ENCODE results near the gene KCTD13.
A peak's percentile ranks its signal among the peaks of the same experiment; 100 is the strongest.
"Not testable (repeated sequence)": the region's sequence is repeated elsewhere in the genome, so short reads cannot be mapped to it uniquely, and the experiment has no call there.

The KCTD13 gene

GRCh38 chr16:29906520-29907244, 19.3 kb downstream of the KCTD13 start:
- no peak for DNase-seq

DNA sequence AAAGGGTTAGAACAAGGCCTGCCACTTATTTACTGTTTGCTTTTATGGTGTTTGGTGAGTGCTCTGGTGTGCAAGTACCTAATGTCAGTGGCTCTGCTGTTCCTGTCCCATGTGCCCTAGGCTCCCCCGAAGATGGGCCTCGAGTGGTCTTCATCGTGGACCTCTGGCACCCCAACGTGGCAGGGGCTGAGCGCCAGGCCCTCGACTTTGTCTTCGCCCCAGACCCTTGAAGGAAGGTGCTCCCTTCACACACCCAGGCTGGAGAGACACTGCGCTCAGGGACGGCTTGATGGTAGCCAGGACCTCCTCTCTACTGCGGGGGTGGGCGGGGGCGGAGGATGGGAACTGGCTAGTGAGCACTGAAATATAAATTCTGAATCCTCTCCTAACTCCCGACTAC, 20.4 kb downstream of the KCTD13 start:
- no peak for DNase-seq

- no peak for DNase-seq
Measured at GRCh38 chr16:29904947-29905346, 21.1 kb downstream of the KCTD13 start.

DNA sequence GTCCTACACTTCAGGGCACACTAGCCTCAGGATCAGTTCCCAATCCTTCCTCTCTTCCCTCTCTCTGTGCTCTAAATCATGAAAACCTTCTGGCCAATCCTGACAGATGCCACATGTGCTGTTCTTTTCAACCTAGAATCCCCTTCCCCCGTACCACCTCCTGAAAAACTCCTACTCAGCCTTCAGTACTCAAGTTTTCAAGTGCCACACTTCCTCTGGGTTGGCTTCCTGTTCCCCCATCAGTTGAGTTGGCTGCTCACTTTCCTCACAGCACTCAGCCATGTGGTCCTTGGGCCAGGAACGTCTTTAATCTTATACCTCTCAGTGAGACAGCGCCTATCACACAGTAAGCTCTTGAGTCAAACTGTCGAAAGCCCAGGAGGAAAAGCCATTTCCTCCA, 22.4 kb downstream of the KCTD13 start:
- no peak for DNase-seq

GRCh38 chr16:29901607-29901945, 24.4 kb downstream of the KCTD13 start:
- no peak for DNase-seq

- DNase-seq, result no peak
Measured at GRCh38 chr16:29900888-29901606, 25.0 kb downstream of the KCTD13 start.

GRCh38 chr16:29900102-29900887, 25.7 kb downstream of the KCTD13 start, which contains the start of gene ASPHD1:
Gene ASPHD1, plus strand, starts transcription at chr16:29900488. Its CDS starts 484 bp downstream, at chr16:29900972.
- peak; percentile 41 for DNase-seq

DNA sequence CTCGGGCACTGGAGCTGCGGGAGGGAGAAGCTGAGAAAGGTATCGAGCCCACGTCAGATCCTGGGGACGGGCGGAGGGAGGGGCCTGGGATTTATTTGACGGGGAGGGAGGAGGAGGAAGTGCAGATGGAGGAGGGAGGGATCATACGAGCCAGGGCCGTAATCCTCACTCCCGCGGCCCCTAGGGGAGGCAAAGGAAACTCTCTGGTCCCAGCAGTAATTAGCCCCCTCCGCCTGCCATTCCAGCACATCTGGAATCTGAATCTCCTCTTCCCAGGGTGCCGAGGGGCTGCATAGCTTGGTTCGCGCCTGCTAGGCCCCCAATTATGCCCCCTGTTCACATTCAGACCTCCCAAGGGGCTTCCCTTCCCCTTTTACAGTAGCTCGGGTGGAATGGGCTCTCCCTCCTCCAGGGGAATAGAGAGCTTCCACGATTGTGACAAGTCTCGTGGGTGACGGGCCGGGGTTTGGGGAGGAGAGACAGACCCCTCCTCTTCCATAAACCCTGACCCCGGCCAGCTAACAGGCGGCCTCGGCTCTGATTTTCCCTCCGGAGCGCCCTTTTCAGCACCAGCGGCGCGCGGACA, 26.4 kb downstream of the KCTD13 start, which contains the start of gene SEZ6L2:
Gene SEZ6L2 (minus strand): TSS at position 35 of the 586 bp plus-strand sequence. CDS start 531 bp downstream, outside the sequence.
- peak; percentile 90 for DNase-seq

DNA sequence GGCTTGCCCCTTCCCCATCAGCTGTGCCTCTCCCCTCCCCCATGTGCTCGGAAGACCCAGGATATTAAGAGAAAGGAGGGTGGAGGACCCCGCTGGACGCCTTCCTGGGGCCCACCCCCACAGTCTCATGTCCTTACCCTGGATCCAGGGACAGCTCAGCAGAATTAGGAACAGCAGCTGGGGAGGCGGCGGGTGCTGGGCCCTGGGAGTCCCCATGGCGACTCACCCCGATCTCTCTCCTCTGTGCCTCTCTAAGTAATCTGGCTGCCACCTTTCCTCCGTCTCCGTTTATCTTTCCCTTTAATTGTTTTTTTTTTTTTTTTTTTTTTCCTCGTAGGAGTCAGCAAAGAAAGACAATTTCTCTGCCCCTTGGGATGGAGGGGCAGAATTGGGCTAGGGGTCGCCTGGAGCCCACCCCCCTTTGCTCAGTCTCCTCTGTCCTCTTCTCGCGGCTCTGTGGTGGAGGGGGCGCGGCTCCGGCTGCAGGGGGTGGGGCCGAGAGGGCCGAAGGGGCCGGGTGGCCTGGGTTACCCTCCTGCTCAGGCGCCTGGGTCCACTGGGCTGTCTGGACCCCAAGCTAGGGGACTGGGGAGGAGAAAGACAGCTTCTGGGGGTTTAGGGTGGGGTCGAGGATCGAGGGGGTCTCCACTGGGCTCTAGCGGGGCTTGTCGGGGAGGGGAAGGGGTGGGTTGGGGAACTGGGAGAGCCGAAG, 27.1 kb downstream of the KCTD13 start:
- peak; percentile 62 for DNase-seq

- DNase-seq, result no peak
Measured at GRCh38 chr16:29898135-29898803, 27.8 kb downstream of the KCTD13 start.

- no peak for DNase-seq
Measured at GRCh38 chr16:29897333-29897732, 28.7 kb downstream of the KCTD13 start.

DNA sequence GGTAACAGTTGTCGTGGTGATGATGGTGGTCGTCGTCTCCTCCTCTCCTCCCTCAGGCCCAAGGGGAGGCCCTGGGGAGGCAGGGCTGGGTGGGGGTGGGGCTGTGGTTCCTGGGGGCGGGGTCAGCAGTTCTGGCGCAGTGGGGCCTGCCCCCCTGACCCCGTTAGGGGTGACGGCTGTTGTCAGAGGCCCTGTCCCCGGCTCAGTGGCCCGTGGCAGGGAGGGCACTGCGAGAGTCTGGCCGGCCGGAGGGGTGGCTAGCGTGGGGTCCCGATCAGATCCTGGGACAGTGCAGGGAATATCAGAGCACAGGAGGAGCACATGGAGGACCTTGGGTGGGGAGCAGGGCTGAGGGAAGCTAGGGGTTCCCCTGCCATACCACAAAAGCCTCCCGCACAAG, 29.2 kb downstream of the KCTD13 start:
- DNase-seq, result no peak

DNA sequence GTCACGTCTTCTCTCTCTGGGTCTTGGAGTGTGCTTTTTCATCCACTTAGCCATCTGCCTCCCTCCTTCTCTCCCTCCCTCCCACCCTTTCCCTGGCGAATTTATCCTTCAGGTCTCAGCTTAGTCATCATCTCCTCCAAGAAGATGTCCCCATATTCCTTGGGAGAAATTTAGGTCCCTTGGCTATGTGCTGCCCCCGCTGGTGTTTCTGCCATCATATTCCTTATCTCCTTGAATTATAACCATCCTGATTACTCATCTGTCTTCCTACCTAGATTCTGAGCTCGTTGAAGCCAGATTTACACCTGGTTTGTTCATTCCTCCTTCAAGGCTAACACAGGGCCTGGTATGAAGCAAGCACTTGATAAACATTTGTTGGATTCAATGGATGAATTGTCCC, 31.7 kb downstream of the KCTD13 start:
- DNase-seq, result no peak

GRCh38 chr16:29893553-29893952, 32.5 kb downstream of the KCTD13 start:
- DNase-seq, result no peak

- no peak for DNase-seq
Measured at GRCh38 chr16:29892458-29892813, 33.6 kb downstream of the KCTD13 start.

DNA sequence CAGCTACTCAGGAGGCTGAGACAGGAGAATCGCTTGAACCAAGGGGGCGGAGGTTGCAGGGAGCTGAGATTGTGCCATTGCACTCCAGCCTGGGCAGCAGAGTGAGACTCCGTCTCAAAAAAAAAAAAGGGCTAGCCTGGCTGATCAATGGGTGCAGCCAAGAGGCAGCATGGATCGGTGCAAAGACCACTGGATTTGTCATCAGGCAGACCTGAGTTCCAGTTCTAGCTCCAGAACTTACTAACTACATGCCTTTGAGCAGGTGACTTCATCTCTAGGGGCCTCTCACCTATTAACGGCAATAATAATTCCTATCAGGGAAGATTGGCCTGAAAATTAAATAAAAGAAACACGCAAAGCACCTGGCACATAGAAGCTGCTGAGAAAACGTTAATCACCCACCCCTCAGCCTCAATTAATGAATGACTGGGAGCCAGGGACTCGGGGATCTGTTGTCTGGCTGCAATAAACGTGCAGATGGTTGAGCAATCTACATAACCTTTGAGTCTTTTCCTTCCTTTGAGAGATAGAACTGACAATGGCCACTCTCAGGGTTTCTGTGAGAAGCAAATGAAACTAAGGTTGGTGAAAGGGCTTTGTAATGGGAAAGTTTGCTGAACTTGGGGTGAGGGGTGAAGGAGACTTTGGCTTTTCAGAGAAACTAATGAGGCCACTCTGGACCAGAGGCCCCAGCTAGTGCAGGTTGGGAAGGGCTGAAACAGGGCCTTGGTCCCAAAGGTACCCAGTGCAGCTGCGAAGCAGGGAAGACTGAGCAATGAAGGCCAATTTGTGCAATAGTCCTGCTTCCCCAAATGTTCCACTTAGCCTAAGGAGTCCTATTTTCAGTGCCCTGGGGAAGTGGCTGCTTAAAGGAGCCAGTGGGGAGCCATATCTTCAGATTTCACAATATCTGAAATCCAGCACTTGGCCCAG, 34.2 kb downstream of the KCTD13 start:
- DNase-seq, result no peak

GRCh38 chr16:29889372-29889771, 36.7 kb downstream of the KCTD13 start:
- not testable (repeated sequence) for DNase-seq

GRCh38 chr16:29883987-29884386, 42.0 kb downstream of the KCTD13 start:
- no peak for DNase-seq

- DNase-seq, result no peak
Measured at GRCh38 chr16:29881050-29881449, 45.0 kb downstream of the KCTD13 start.

DNA sequence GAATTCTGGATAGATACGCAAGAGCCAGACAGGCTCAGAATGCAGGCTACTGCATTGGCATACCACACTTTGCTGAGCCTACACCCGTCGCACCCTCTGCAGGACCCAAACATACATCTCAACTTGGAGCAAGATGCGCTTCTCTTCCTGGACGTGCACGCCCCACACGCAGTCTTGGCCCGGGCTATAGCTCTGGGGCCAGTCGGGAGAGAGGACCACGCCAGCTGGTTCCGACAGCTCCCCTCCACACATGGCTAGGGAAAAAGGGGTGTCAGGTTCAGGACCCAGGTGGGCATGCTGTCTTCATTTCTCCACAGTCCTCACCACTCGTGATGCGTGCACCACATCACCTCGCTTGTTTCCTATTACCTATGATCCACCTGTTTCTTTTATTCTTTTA, 47.9 kb downstream of the KCTD13 start:
- no peak for DNase-seq

Data from COR-L47 (cell line).